Esophagus muscularis mucosa (tissue), 4 donors: ENCODE data around the gene B4GALNT1. TPM values are rescaled to one million over a fixed set of nuclear protein-coding genes. Genes with fewer than 3 reads are reported as not detected.

ENCODE experiments used
- DNase-seq: peaks from one replicate; pipeline ENCODE4 v3.0.0-alpha.2; 2017; ENCODE audit errors: extremely low spot score
- H3K27ac ChIP-seq, 4 donors: fragments of 200-600 bp; sonication (generic); replicated peaks in 1 of 4; 1 replicate in 3 of 4; 2 replicates in 1 of 4; pipeline ENCODE4 v1.5.1; 2016 to 2019; ENCODE audit warnings: mild to moderate bottlenecking in 1 of 4
- H3K27me3 ChIP-seq, 4 donors: fragments of 200-600 bp; sonication (generic); one replicate each; pipeline versions ENCODE4 v1.5.1 to v1.6.0; 2016 to 2019
- H3K36me3 ChIP-seq, 4 donors: fragments of 200-600 bp; sonication (generic); one replicate each; pipeline ENCODE4 v1.5.1; 2016 to 2019
- H3K4me1 ChIP-seq, 4 donors: fragments of 200-600 bp; sonication (generic); one replicate each; pipeline ENCODE4 v1.5.1; 2016 to 2019
- H3K4me3 ChIP-seq, 4 donors: fragments of 200-600 bp; sonication (generic); 1 replicate in 2 of 4; 2 replicates in 2 of 4; pipeline ENCODE4 v1.5.1; 2016 to 2019; ENCODE audit warnings: mild to moderate bottlenecking in 4 of 4, moderate library complexity in 1 of 4
- H3K9me3 ChIP-seq, 4 donors: fragments of 200-600 bp; sonication (generic); 1 replicate in 3 of 4; 2 replicates in 1 of 4; pipeline ENCODE4 v1.5.1; 2016 to 2019
- EP300 ChIP-seq: sonication (generic); formaldehyde crosslinking; IDR thresholded peaks from one replicate; pipeline ENCODE4 v1.6.1; 2017; ENCODE audit warnings: antibody characterized with exemption
- POLR2A ChIP-seq: fragments of 450-650 bp; IDR thresholded peaks from one replicate; pipeline ENCODE4 v1.6.1; 2017; ENCODE audit warnings: antibody characterized with exemption, moderate library complexity, mild to moderate bottlenecking, low read depth
- POLR2AphosphoS5 ChIP-seq, 2 donors: sonication (generic); formaldehyde crosslinking; IDR thresholded peaks; one replicate each; pipeline ENCODE4 v1.6.1; 2017; ENCODE audit warnings: antibody characterized with exemption in 2 of 2
- WGBS: methylation state at CpG from one replicate; pipeline ENCODE4 v1.1.5; 2018; 5-methylcytosine and 5-hydroxymethylcytosine counted together
- intact Hi-C: fragments of 100-400 bp; cut with DNase I; formaldehyde crosslinking; loops from one replicate; pipeline ENCODE4 v1.15.1; 2023
- total RNA-seq, 4 donors: library from RNA; depleted of rRNA; stranded (reverse); fragments of >200 nt; gene quantifications; one replicate each; pipeline versions ENCODE4 v1.1.0 to v1.2.1, GENCODE V29; 2016
- TF ChIP-seq, protein P1 (sequence below), 3 experiments: fragments of 200-600 bp in 2 of 3; fragments of 450-650 bp in 1 of 3; sonication (generic) in 2 of 3; IDR thresholded peaks; one replicate each; pipeline ENCODE4 v1.5.1; 2017 to 2019; ENCODE audit warnings: antibody characterized with exemption in 3 of 3, mild to moderate bottlenecking in 2 of 3, moderate library complexity in 1 of 3

Gene B4GALNT1
- total RNA-seq, 4 donors from 2014 or later: 2.8 to 10.9 (median 7.3) TPM

DNA sequence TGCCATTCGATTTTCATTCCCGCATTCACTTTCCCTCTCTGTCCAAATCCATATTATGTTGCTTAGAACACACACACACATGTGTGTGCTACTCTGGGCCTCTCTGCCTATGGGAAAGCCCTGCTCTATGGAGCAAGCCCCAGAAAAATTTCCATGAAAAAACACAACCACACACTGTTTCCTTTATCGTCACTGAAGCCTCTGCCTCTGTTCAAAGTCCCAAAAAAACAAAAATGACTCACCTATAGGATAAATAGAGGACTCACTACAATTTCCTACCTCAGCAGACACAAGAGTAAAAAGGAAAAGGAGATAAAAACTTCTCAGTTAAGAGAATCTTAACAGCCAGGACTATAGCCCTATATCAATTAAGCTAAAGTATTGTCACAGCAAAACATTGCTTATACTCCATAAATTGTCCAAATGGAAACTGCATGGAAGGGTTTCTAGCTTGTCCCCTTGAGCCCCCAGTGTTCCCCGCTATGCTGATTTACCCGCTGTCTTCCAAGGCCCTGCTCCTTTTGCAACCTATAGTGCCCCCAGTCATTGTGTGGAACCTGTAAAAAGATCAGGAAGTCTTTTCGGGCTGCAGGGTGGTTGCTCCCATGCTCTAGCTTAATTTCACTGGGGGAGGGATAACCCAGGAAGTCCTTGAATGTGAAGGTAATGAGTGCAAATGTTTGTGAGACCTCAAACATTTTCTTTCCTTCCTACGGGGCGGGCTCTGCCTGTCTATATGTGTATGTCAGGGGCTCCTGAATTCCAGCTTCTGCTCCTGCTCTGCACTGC is 53.1 kb downstream of the B4GALNT1 start:
- WGBS: 90% methylated on average over 7 of the region's 8 CpGs

DNA sequence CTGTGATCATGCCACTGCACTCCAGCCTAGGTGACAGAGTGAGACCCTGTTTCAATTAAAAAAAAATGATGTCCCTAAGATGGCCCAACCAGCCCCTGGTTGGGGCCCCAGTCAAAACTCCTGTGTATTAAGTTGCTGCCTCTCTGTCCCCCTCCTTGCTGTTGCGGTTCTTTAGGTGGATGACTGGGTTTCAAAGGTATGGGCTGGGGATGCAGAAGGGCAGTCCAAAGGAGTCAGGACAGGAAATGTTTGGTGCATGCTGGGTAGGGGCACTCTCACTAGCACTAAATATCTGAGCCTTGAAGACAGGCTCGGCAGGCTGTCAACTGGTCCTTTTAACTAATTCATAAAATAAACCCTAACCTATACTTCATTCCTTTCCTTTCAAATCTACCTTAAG is 54.0 kb downstream of the B4GALNT1 start:
- Histone ChIP-seq H3K36me3 (peaks cover 0 to 34% (median 6%) of the 10 kb centered on the region in 4 donors), H3K9me3 (no peaks in the 10 kb centered on the region), H3K27ac (no peak overlapping the region), H3K4me3 (no peak overlapping the region), H3K4me1 (peaks cover 0 to 7% (median 2%) of the 10 kb centered on the region in 4 donors), H3K27me3 (no peaks in the 10 kb centered on the region)
- no peak for DNase-seq
- TF ChIP-seq, protein P1, sequence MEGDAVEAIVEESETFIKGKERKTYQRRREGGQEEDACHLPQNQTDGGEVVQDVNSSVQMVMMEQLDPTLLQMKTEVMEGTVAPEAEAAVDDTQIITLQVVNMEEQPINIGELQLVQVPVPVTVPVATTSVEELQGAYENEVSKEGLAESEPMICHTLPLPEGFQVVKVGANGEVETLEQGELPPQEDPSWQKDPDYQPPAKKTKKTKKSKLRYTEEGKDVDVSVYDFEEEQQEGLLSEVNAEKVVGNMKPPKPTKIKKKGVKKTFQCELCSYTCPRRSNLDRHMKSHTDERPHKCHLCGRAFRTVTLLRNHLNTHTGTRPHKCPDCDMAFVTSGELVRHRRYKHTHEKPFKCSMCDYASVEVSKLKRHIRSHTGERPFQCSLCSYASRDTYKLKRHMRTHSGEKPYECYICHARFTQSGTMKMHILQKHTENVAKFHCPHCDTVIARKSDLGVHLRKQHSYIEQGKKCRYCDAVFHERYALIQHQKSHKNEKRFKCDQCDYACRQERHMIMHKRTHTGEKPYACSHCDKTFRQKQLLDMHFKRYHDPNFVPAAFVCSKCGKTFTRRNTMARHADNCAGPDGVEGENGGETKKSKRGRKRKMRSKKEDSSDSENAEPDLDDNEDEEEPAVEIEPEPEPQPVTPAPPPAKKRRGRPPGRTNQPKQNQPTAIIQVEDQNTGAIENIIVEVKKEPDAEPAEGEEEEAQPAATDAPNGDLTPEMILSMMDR (IDR thresholded peaks at IDR 0.05): no peak
- no peak for TF ChIP-seq POLR2A
- no peak for TF ChIP-seq EP300
- no peak for TF ChIP-seq POLR2AphosphoS5 (IDR thresholded peaks at IDR 0.05)
- 82% methylated on average over 2 of the region's 2 CpGs for WGBS
- intact Hi-C loops: no loop called here

More for the DNA sequence above, 53.1 kb downstream of the B4GALNT1 start:
- Histone ChIP-seq H3K4me3 (no peak overlapping the region), H3K36me3 (peaks cover 0 to 34% (median 6%) of the 10 kb centered on the region in 4 donors), H3K27me3 (no peaks in the 10 kb centered on the region), H3K4me1 (peaks cover 0 to 7% (median 2%) of the 10 kb centered on the region in 4 donors), H3K9me3 (no peaks in the 10 kb centered on the region), H3K27ac (no peak overlapping the region)
- intact Hi-C loops: loop anchor here (5.0 kb wide), 1 partner anchor 112 kb away; the partner anchor contains the start of gene OS9
- no peak for DNase-seq
- TF ChIP-seq POLR2A (no peak), POLR2AphosphoS5 (IDR thresholded peaks at IDR 0.05) (no peak), EP300 (no peak)
- TF ChIP-seq, protein P1 (IDR thresholded peaks at IDR 0.05): no peak

DNA sequence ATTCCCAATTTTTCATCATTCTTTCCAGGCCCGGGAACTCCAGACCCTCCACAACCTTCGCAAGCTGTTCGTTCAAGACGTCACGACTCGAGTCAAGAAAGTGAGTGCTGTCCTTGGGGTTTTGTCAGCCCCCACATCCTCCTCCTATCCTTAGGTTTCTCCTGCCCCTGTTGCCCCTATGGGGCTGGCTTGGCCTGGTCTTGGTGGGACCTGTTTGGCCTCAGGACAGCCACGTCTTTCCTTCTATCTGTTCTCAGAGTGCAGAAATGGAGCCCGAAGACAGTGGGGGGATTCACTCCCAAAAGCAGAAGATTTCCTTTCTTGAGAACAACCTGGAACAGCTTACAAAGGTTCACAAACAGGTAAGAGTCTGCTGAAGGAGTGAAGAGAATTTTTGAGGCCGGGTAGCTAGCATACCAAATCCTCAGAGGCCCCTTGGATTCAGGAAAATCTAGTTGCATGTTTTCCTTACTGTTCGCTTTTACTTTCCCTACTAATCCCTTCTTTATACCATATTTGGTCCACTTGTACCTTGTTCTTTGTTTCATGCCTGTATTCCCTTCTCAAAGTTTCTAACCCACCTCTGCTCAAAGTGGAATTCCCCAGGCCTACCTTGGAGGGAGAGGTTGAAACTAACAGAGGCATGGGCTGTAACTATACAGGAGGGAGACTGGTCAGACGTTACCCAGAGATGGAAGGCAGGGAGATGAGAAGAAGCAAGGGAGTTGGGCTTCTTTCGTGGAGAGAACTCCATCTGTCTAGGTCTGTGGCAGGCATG is 54.8 kb downstream of the B4GALNT1 start:
- intact Hi-C loops: no loop called here
- no peak for TF ChIP-seq POLR2AphosphoS5 (IDR thresholded peaks at IDR 0.05)
- TF ChIP-seq EP300: no peak
- TF ChIP-seq, protein P1 (IDR thresholded peaks at IDR 0.05): no peak
- TF ChIP-seq POLR2A: no peak
- Histone ChIP-seq H3K4me1 (peaks cover 0 to 1% (median 0%) of the 10 kb centered on the region in 4 donors), H3K27me3 (no peaks in the 10 kb centered on the region), H3K9me3 (no peaks in the 10 kb centered on the region), H3K27ac (no peak overlapping the region), H3K36me3 (peaks cover 0 to 34% (median 6%) of the 10 kb centered on the region in 4 donors), H3K4me3 (no peak overlapping the region)
- DNase-seq: no peak
- 88% methylated on average over 12 of the region's 12 CpGs for WGBS

DNA sequence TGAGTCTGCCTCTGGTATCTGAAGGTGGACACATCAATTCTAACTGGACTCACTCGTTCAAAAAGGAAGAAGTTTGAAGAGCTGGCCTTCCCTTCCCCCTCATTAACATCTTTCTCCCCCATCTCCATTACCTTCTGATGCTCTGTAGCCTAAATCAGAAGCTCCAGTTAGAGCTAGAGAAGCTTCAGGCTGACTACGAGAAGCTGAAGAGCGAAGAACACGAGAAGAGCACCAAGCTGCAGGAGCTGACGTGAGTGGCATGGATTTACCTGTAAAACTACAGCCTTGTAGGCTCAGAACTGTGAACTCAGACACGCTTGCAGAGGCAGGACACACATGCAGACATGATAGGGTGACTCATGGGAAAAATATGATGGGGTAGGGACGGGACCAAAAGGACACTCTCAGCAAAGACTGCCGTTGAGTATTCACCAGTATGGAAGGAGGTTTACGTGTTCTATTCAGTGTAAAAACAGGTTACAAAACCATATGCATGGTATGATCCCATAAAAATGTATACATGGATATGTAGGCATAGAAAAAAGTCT is 56.3 kb downstream of the B4GALNT1 start:
- intact Hi-C loops: no loop called here
- no peaks in the 10 kb centered on the region for H3K9me3 ChIP-seq
- WGBS: 85% methylated on average over 9 of the region's 9 CpGs
- H3K27ac ChIP-seq: no peak overlapping the region
- TF ChIP-seq POLR2A: no peak
- no peak for TF ChIP-seq POLR2AphosphoS5 (IDR thresholded peaks at IDR 0.05)
- TF ChIP-seq, protein P1 (IDR thresholded peaks at IDR 0.05): no peak
- TF ChIP-seq EP300: no peak
- H3K4me1 ChIP-seq: no peaks in the 10 kb centered on the region
- no peak overlapping the region for H3K4me3 ChIP-seq
- peaks cover 0 to 36% (median 7%) of the 10 kb centered on the region in 4 donors for H3K36me3 ChIP-seq
- DNase-seq: no peak
- no peaks in the 10 kb centered on the region for H3K27me3 ChIP-seq

Other genes with a start within 250 kb of the B4GALNT1 start
- gene R3HDM2, start 202.2 kb downstream of the B4GALNT1 start, total RNA-seq: 10 to 100 TPM; 30.3 to 41.5 (median 35.1) TPM
- gene INHBC, start 198.4 kb downstream of the B4GALNT1 start, total RNA-seq: not detected
- gene INHBE, start 177.9 kb downstream of the B4GALNT1 start, total RNA-seq: not detected
- gene GLI1, start 173.4 kb downstream of the B4GALNT1 start, total RNA-seq: under 1 TPM in 3 of 4 donors, not detected in 1; 0.17 to 0.98 (median 0.84) TPM
- 10 to 100 TPM in 2 of 4 donors, 1 to 10 TPM in 2; 6.0 to 12.9 (median 8.8) TPM for gene ARHGAP9, start 153.3 kb downstream of the B4GALNT1 start, total RNA-seq
- gene MARS1, start 145.1 kb downstream of the B4GALNT1 start, total RNA-seq: 10 to 100 TPM; 53.2 to 81.0 (median 62.7) TPM
- 10 to 100 TPM; 14.4 to 43.9 (median 24.4) TPM for gene DDIT3, start 112.7 kb downstream of the B4GALNT1 start, total RNA-seq
- 10 to 100 TPM; 13.8 to 19.9 (median 16.9) TPM for gene MBD6, start 110.4 kb downstream of the B4GALNT1 start, total RNA-seq
- 100 to 1,000 TPM; 161 to 243 (median 202) TPM for gene DCTN2, start 86.0 kb downstream of the B4GALNT1 start, total RNA-seq
- 1 to 10 TPM; 2.1 to 3.2 (median 2.4) TPM for gene KIF5A, start 83.2 kb downstream of the B4GALNT1 start, total RNA-seq
- gene PIP4K2C, start 42.0 kb downstream of the B4GALNT1 start, total RNA-seq: 10 to 100 TPM; 22.7 to 30.7 (median 29.0) TPM
- gene DTX3, start 28.4 kb downstream of the B4GALNT1 start, total RNA-seq: 10 to 100 TPM; 39.0 to 68.6 (median 46.8) TPM
- gene ARHGEF25, start 21.8 kb downstream of the B4GALNT1 start, total RNA-seq: 100 to 1,000 TPM in 3 of 4 donors, 10 to 100 TPM in 1; 77.7 to 133 (median 111) TPM
- gene OS9, start 60.9 kb upstream of the B4GALNT1 start, total RNA-seq: 100 to 1,000 TPM; 139 to 223 (median 148) TPM
- 10 to 100 TPM in 1 of 4 donors, 1 to 10 TPM in 3; 2.5 to 11.2 (median 3.6) TPM for gene AGAP2, start 105.5 kb upstream of the B4GALNT1 start, total RNA-seq
- gene TSPAN31, start 111.8 kb upstream of the B4GALNT1 start, total RNA-seq: 10 to 100 TPM; 34.3 to 45.1 (median 42.1) TPM
- 10 to 100 TPM; 43.6 to 85.7 (median 71.3) TPM for gene CDK4, start 119.1 kb upstream of the B4GALNT1 start, total RNA-seq
- 10 to 100 TPM in 2 of 4 donors, 1 to 10 TPM in 2; 5.6 to 16.9 (median 10.7) TPM for gene MARCHF9, start 121.9 kb upstream of the B4GALNT1 start, total RNA-seq
- gene CYP27B1, start 133.9 kb upstream of the B4GALNT1 start, total RNA-seq: under 1 TPM in 2 of 4 donors, not detected in 2; 0.32 to 0.66 TPM
- 1 to 10 TPM; 4.2 to 9.8 (median 5.7) TPM for gene METTL1, start 138.9 kb upstream of the B4GALNT1 start, total RNA-seq
- 10 to 100 TPM in 2 of 4 donors, 1 to 10 TPM in 2; 6.6 to 13.2 (median 10.0) TPM for gene EEF1AKMT3, start 139.4 kb upstream of the B4GALNT1 start, total RNA-seq
- gene TSFM, start 149.6 kb upstream of the B4GALNT1 start, total RNA-seq: 10 to 100 TPM; 17.6 to 38.4 (median 29.2) TPM
- gene AVIL, start 185.5 kb upstream of the B4GALNT1 start, total RNA-seq: 1 to 10 TPM; 2.2 to 5.8 (median 2.8) TPM
- gene CTDSP2, start 213.5 kb upstream of the B4GALNT1 start, total RNA-seq: 100 to 1,000 TPM; 127 to 249 (median 196) TPM